Measurements from ENCODE around the gene LIN7A. TPM values are rescaled to one million over a fixed set of nuclear protein-coding genes. Genes with fewer than 3 reads are reported as not detected.

LIN7A gene
- total RNA-seq, 1 experiment from 2014 or later = 16.2 TPM

DNA sequence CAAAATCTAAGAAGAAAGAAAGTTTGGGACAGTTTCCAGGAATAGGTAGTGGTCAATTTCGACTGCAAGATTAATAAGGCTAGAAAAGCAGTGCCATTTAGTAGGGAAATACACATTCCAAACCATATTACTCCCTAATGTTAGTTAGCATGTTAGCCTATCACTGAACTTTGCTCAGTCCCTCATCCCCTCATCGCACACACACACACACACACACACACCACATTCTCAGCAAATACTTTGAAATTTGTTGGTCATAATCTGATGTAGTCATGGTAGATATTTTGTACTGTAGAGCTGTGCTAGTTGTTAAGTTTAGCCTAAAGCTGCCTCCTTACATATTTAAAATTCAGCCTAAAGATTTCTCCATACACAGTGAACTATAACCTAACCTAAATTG lies 157.0 kb downstream of the LIN7A start:
- H3K36me3 Mint-ChIP-seq (ENCODE audit: insufficient read depth, unreplicated experiment) = no peaks in the 10 kb centered on the region
- ChIA-PET CTCF (no interaction called here), POLR2A (no interaction called here)
- no peaks in the 10 kb centered on the region for H3K9me3 Mint-ChIP-seq (ENCODE audit: unreplicated experiment)
- no peak for DNase-seq
- Histone ChIP-seq H3K4me3 (ENCODE audit: low read depth, low read length) (no peak overlapping the region), H3K9me3 (no peaks in the 10 kb centered on the region), H3K4me1 (0 out of 2 replicates have a peak, but pooled peaks cover 4% of the 10 kb centered on the region), H3K27me3 (replicated peaks; ENCODE audit: control insufficient read depth, insufficient read depth, low read length) (no peaks in the 10 kb centered on the region), H3K36me3 (ENCODE audit: control insufficient read depth, insufficient read depth, low read length) (no peaks in the 10 kb centered on the region)
- BruUV-seq (replicated peaks) = no TSS peak
- H3K4me1 Mint-ChIP-seq (ENCODE audit: low read depth, unreplicated experiment) = no peaks in the 10 kb centered on the region
- intact Hi-C loops (cut with micrococcal nuclease; ENCODE audit: unreplicated experiment) = no loop called here
- no peak overlapping the region for H3K27ac Mint-ChIP-seq (ENCODE audit: unreplicated experiment)
- TF ChIP-seq, protein P1, sequence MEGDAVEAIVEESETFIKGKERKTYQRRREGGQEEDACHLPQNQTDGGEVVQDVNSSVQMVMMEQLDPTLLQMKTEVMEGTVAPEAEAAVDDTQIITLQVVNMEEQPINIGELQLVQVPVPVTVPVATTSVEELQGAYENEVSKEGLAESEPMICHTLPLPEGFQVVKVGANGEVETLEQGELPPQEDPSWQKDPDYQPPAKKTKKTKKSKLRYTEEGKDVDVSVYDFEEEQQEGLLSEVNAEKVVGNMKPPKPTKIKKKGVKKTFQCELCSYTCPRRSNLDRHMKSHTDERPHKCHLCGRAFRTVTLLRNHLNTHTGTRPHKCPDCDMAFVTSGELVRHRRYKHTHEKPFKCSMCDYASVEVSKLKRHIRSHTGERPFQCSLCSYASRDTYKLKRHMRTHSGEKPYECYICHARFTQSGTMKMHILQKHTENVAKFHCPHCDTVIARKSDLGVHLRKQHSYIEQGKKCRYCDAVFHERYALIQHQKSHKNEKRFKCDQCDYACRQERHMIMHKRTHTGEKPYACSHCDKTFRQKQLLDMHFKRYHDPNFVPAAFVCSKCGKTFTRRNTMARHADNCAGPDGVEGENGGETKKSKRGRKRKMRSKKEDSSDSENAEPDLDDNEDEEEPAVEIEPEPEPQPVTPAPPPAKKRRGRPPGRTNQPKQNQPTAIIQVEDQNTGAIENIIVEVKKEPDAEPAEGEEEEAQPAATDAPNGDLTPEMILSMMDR (IDR thresholded peaks at IDR 0.05; ENCODE audit: insufficient read depth in 1 of 2, low read depth in 1 of 2, low read length in 1 of 2, severe bottlenecking in 1 of 2, unreplicated experiment in 1 of 2) = no peak
- H3K4me3 Mint-ChIP-seq (ENCODE audit: unreplicated experiment) = no peak overlapping the region
- H3K27me3 Mint-ChIP-seq (ENCODE audit: insufficient read depth, unreplicated experiment) = no peaks in the 10 kb centered on the region

DNA sequence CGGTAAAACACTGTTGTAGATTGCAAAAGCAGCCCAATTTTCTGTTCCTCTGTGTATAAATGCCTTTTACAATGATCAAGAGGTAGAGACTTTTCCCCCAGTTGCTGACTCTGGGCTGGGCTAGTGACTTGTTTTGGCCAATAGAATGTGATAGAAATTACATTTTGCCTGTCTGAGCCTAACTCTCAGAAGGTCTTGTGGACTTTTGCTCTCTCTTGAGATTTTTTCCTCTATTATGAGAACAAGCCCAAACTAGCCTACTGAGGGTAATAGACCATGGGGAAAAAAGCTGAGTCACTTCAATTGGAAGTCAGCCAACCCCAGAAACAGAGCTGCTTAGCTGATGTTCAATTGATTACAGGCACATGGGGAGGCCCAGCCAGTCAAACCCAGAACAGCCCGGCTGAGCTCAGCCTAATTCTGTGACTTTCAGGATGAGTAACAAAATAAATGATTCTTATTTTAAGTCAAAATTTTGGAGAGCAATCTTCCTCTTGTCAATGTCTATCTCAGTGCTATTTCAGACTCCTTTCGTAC lies 159.7 kb downstream of the LIN7A start:
- TF ChIP-seq, protein P1 (IDR thresholded peaks at IDR 0.05; ENCODE audit: insufficient read depth in 1 of 2, low read depth in 1 of 2, low read length in 1 of 2, severe bottlenecking in 1 of 2, unreplicated experiment in 1 of 2) = no peak
- H3K27ac Mint-ChIP-seq (ENCODE audit: unreplicated experiment) = no peak overlapping the region
- no TSS peak for BruUV-seq (replicated peaks)
- Histone ChIP-seq H3K36me3 (ENCODE audit: control insufficient read depth, insufficient read depth, low read length) (no peaks in the 10 kb centered on the region), H3K4me3 (ENCODE audit: low read depth, low read length) (no peak overlapping the region), H3K9me3 (no peaks in the 10 kb centered on the region), H3K27me3 (replicated peaks; ENCODE audit: control insufficient read depth, insufficient read depth, low read length) (no peaks in the 10 kb centered on the region), H3K4me1 (0 out of 2 replicates have a peak, but pooled peaks cover 4% of the 10 kb centered on the region)
- H3K36me3 Mint-ChIP-seq (ENCODE audit: insufficient read depth, unreplicated experiment) = no peaks in the 10 kb centered on the region
- intact Hi-C loops (cut with micrococcal nuclease; ENCODE audit: unreplicated experiment) = no loop called here
- H3K27me3 Mint-ChIP-seq (ENCODE audit: insufficient read depth, unreplicated experiment) = no peaks in the 10 kb centered on the region
- no peak for DNase-seq
- CTCF ChIA-PET = no interaction called here
- POLR2A ChIA-PET = no interaction called here
- no peaks in the 10 kb centered on the region for H3K9me3 Mint-ChIP-seq (ENCODE audit: unreplicated experiment)
- H3K4me3 Mint-ChIP-seq (ENCODE audit: unreplicated experiment) = no peak overlapping the region
- H3K4me1 Mint-ChIP-seq (ENCODE audit: low read depth, unreplicated experiment) = no peaks in the 10 kb centered on the region

DNA sequence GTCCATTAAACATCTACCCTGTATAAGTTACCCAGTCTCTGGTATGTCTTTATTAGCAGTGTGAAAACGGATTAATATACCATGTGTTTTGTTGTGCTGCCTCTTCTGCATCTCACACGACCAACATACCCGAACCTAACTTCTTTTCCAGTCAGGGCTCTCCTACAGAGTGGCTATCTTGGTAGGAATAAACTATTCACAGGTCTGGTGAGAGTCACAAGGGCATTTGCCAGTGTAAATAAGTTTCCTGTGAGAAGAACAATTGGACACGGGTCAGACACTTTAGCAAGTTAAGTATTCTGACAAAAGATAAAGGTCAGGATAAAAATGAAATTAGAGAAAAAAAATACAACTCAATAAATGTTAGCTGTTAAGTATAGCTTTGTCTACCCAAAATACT lies 160.1 kb downstream of the LIN7A start:
- BruUV-seq (replicated peaks) = no TSS peak
- TF ChIP-seq, protein P1 (IDR thresholded peaks at IDR 0.05; ENCODE audit: insufficient read depth in 1 of 2, low read depth in 1 of 2, low read length in 1 of 2, severe bottlenecking in 1 of 2, unreplicated experiment in 1 of 2) = no peak

More for the DNA sequence above, 160.1 kb downstream of the LIN7A start:
- Mint-ChIP-seq H3K36me3 (ENCODE audit: insufficient read depth, unreplicated experiment) (no peaks in the 10 kb centered on the region), H3K9me3 (ENCODE audit: unreplicated experiment) (no peaks in the 10 kb centered on the region), H3K27me3 (ENCODE audit: insufficient read depth, unreplicated experiment) (no peaks in the 10 kb centered on the region), H3K4me3 (ENCODE audit: unreplicated experiment) (no peak overlapping the region), H3K27ac (ENCODE audit: unreplicated experiment) (no peak overlapping the region), H3K4me1 (ENCODE audit: low read depth, unreplicated experiment) (no peaks in the 10 kb centered on the region)
- intact Hi-C loops (cut with micrococcal nuclease; ENCODE audit: unreplicated experiment) = no loop called here
- Histone ChIP-seq H3K36me3 (ENCODE audit: control insufficient read depth, insufficient read depth, low read length) (no peaks in the 10 kb centered on the region), H3K27me3 (replicated peaks; ENCODE audit: control insufficient read depth, insufficient read depth, low read length) (no peaks in the 10 kb centered on the region), H3K4me1 (0 out of 2 replicates have a peak, but pooled peaks cover 4% of the 10 kb centered on the region), H3K4me3 (ENCODE audit: low read depth, low read length) (no peak overlapping the region), H3K9me3 (no peaks in the 10 kb centered on the region)
- POLR2A ChIA-PET = no interaction called here
- CTCF ChIA-PET = no interaction called here
- DNase-seq = no peak
